Lung (tissue), 12 donors: ENCODE results near the gene REXO1. TPM values are rescaled to one million over a fixed set of nuclear protein-coding genes. Genes with fewer than 3 reads are reported as not detected.
"Not testable (repeated sequence)": the region's sequence is repeated elsewhere in the genome, so short reads cannot be mapped to it uniquely, and the experiment has no call there.

Source experiments
- ATAC-seq: fragments of 200-7000 bp; cut with Tn5 transposase; one replicate; pipeline ENCODE4 v1.9.1; 2020; ENCODE audit warnings: moderate number of reproducible peaks; ENCODE audit not compliant: insufficient read depth, low FRiP score
- DNase-seq, 3 donors: peaks; one replicate each; pipeline ENCODE4 v3.0.0-alpha.2; 2013 to 2017
- H3K27ac ChIP-seq, 2 donors: one replicate each; pipeline ENCODE4 v1.5.1; 2013; ENCODE audit warnings: mild to moderate bottlenecking in 2 of 2, moderate library complexity in 2 of 2, control low read depth in 1 of 2, inconsistent platforms in 1 of 2, low read depth in 1 of 2, low read length in 1 of 2
- H3K27me3 ChIP-seq, 3 donors: one replicate each; pipeline ENCODE4 v1.5.1; 2013; ENCODE audit warnings: low read length in 2 of 3; ENCODE audit not compliant: control insufficient read depth in 3 of 3, insufficient read depth in 3 of 3
- H3K36me3 ChIP-seq, 4 donors: one replicate each; pipeline ENCODE4 v1.5.1; 2013; ENCODE audit warnings: low read length in 4 of 4, mild to moderate bottlenecking in 1 of 4, moderate library complexity in 1 of 4; ENCODE audit not compliant: control insufficient read depth in 4 of 4, insufficient read depth in 4 of 4
- H3K4me1 ChIP-seq, 5 donors: one replicate each; pipeline ENCODE4 v1.5.1; 2013; ENCODE audit warnings: low read length in 5 of 5, mild to moderate bottlenecking in 2 of 5, moderate library complexity in 1 of 5; ENCODE audit not compliant: control insufficient read depth in 5 of 5, insufficient read depth in 5 of 5
- H3K4me3 ChIP-seq: one replicate; pipeline ENCODE4 v1.5.1; 2013; ENCODE audit warnings: mild to moderate bottlenecking, control low read depth, moderate library complexity
- H3K9ac ChIP-seq, 2 donors: one replicate each; pipeline ENCODE4 v1.5.1; 2013; ENCODE audit warnings: low read length in 2 of 2, control low read depth in 1 of 2; ENCODE audit not compliant: insufficient read depth in 1 of 2
- H3K9me3 ChIP-seq, 4 donors: one replicate each; pipeline ENCODE4 v1.5.1; 2013; ENCODE audit warnings: low read length in 3 of 4, mild to moderate bottlenecking in 1 of 4, moderate library complexity in 1 of 4; ENCODE audit not compliant: control insufficient read depth in 4 of 4, insufficient read depth in 3 of 4
- CTCF ChIP-seq: IDR thresholded peaks from 2 replicates; pipeline ENCODE4 v1.5.1; 2012; ENCODE audit warnings: mild to moderate bottlenecking; ENCODE audit errors: control extremely low read depth, extremely low read depth
- WGBS, 2 donors: extraction: QIAGEN DNeasy Blood & Tissue Kit; methylation state at CpG; one replicate each; pipeline ENCODE4 v1.1.7; 2013; 5-methylcytosine and 5-hydroxymethylcytosine counted together
- polyA plus RNA-seq, 2 donors: library from polyadenylated mRNA; stranded (reverse); fragments of 200-250 nt; gene quantifications; one replicate each; pipeline ENCODE4 v1.2.1, GENCODE V29; 2013
- total RNA-seq, 2 donors: library from RNA; depleted of rRNA in 1 of 2; stranded (reverse); fragments of >200 nt in 1 of 2; gene quantifications; one replicate each; pipeline ENCODE4 v1.2.1, GENCODE V29; 2014 to 2021
- donor health status: control.
- donor health status: control.
- donor health status: Bipolar disorder and iron deficiency.
- donor health status: healthy.
- donor health status: DM: yes; HTN: yes; CAD: no.

Gene REXO1
- total and polyA plus RNA-seq, 4 donors, result 15.6 to 40.3 (median 27.2) TPM

DNA sequence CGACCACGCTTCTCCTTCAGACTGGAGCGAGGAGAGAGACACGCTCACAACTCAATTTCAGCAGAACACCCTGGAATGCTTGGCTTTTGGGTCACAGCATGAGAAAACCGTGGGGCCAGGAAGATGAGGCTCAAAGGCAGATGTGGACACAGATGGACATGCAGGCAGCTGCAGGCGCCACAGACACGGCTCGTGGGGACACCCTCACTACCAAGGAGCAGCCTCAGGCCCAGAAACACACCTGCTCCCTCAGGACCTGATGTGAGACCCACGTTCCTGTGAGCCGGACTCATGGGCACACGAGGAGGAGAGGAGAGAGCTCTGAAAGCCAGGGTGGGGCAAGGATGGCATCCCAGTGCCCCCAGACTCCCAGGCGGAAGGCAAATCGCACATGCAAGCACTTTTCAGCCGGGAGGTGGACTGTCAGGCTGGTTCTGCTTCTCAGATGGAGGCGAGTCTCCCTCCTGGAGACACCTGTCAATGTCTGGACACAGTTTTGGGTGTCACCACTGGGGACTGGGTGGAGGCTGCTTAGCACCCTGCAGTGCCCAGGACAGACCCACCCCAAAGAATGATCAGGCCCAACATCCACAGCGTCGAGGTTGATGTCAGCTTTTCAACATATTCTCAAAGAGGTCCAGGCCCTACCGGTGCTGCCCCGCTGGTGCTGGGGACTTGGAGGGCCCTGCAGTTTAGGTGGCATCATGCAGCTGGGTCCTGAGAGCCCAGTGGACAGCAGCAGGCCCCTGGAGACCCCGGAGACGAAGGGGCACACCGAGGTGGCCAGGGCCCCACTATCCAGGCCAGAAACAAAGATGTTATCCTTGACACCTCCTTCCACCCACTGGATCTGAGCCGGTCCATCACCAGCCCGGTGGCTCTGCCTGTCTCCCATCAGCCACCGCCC lies 34.8 kb upstream of the REXO1 start:
- H3K9me3 ChIP-seq, result no peaks in the 10 kb centered on the region
- no peak overlapping the region for H3K4me3 ChIP-seq
- WGBS, 2 donors, result 64 to 75% methylated on average over 25 of the region's 25 CpGs
- TF ChIP-seq CTCF, result no peak
- H3K9ac ChIP-seq, result peak overlapping the region in 1 of 2 donors; percentile 34
- peaks cover 0 to 32% (median 9%) of the 10 kb centered on the region in 5 donors for H3K4me1 ChIP-seq
- DNase-seq, result no peak
- peak overlapping the region; percentile 51 to 71 for H3K27ac ChIP-seq
- no peaks in the 10 kb centered on the region for H3K27me3 ChIP-seq
- H3K36me3 ChIP-seq, result peaks cover 0 to 12% (median 0%) of the 10 kb centered on the region in 4 donors
- ATAC-seq, result no peak

GRCh38 chr19:1882089-1882785 lies 34.0 kb upstream of the REXO1 start:
- H3K27me3 ChIP-seq, result no peaks in the 10 kb centered on the region
- WGBS, 2 donors, result 58 to 73% methylated on average over 31 of the region's 31 CpGs
- H3K9me3 ChIP-seq, result no peaks in the 10 kb centered on the region
- H3K9ac ChIP-seq, result peak overlapping the region in 1 of 2 donors; percentile 34
- peak in 1 of 3 donors; percentile 10 for DNase-seq
- peaks cover 0 to 32% (median 9%) of the 10 kb centered on the region in 5 donors for H3K4me1 ChIP-seq
- peak overlapping the region; percentile 51 to 71 for H3K27ac ChIP-seq
- no peak for TF ChIP-seq CTCF
- peaks cover 0 to 12% (median 0%) of the 10 kb centered on the region in 4 donors for H3K36me3 ChIP-seq
- ATAC-seq, result no peak
- H3K4me3 ChIP-seq, result no peak overlapping the region

- H3K9ac ChIP-seq, DNase-seq, H3K9me3 ChIP-seq, H3K27me3 ChIP-seq, H3K4me3 ChIP-seq, ATAC-seq: not testable (repeated sequence)
- 63 to 79% methylated on average over 24 to 44 of the region's 44 CpGs for WGBS, 2 donors
- Histone ChIP-seq H3K4me1 (peaks cover 0 to 33% (median 9%) of the 10 kb centered on the region in 5 donors), H3K27ac (peak overlapping the region; percentile 43 to 71), H3K36me3 (peaks cover 0 to 12% (median 0%) of the 10 kb centered on the region in 4 donors)
Observed at GRCh38 chr19:1881393-1882088, 33.3 kb upstream of the REXO1 start.
